B cell (primary cell): ENCODE results near the gene WFDC1. TPM values are rescaled to one million over a fixed set of nuclear protein-coding genes. Genes with fewer than 3 reads are reported as not detected.

Experiments
- ATAC-seq: fragments of 200-7000 bp; cut with Tn5 transposase; one replicate; pipeline ENCODE4 v1.10.0; 2021; ENCODE audit warnings: low read depth, mild to moderate bottlenecking, moderate number of reproducible peaks, moderate library complexity
- CTCF ChIA-PET: fragments of 350-600 bp; sonication (Branson Sonifier 250); formaldehyde crosslinking; loops from one replicate; lab custom pipeline; 2021; ENCODE audit warnings: antibody characterized with exemption, inconsistent platforms; lab: Charles Lee
- POLR2A ChIA-PET: fragments of 350-600 bp; sonication (Branson Sonifier 250); formaldehyde crosslinking; loops from one replicate; lab custom pipeline; 2021; ENCODE audit warnings: antibody characterized with exemption; lab: Charles Lee
- DNase-seq: peaks from one replicate; pipeline ENCODE4 v3.0.0; 2013
- H2AFZ ChIP-seq: 2 replicates; pipeline ENCODE4 v1.6.1; 2012; ENCODE audit warnings: mild to moderate bottlenecking, low read depth, low read length; ENCODE audit not compliant: insufficient read depth, poor library complexity, severe bottlenecking
- H3K27ac ChIP-seq, 2 donors: 1 replicate in 1 of 2; 2 replicates in 1 of 2; pipeline ENCODE4 v1.5.1; 2012 to 2013; ENCODE audit warnings: low read length in 2 of 2, mild to moderate bottlenecking in 2 of 2, moderate library complexity in 1 of 2
- H3K27me3 ChIP-seq, 4 experiments: fragments of 200-600 bp in 1 of 4; sonication (generic) in 1 of 4; replicated peaks in 1 of 4; 1 replicate in 2 of 4; 2 replicates in 2 of 4; pipeline versions ENCODE4 v1.6.1 to v1.7.0; 2013 to 2016; ENCODE audit warnings: low read length in 3 of 4, mild to moderate bottlenecking in 2 of 4, mixed read lengths in 1 of 4, moderate library complexity in 1 of 4; ENCODE audit not compliant: insufficient read depth in 4 of 4, control insufficient read depth in 3 of 4; ENCODE audit errors: control extremely low read depth in 1 of 4
- H3K36me3 ChIP-seq, 2 experiments: replicated peaks in 1 of 2; 1 replicate in 1 of 2; 2 replicates in 1 of 2; pipeline versions ENCODE4 v1.6.1 to v1.7.1; 2013; ENCODE audit warnings: low read length in 1 of 2; ENCODE audit not compliant: insufficient read depth in 2 of 2, control insufficient read depth in 1 of 2; ENCODE audit errors: control extremely low read depth in 1 of 2, extremely low read depth in 1 of 2
- H3K4me1 ChIP-seq, 2 donors: fragments of 200-600 bp in 1 of 2; sonication (generic) in 1 of 2; 1 replicate in 1 of 2; 2 replicates in 1 of 2; pipeline versions ENCODE4 v1.5.1 to v1.6.1; 2013 to 2017; ENCODE audit warnings: low read length in 2 of 2; ENCODE audit not compliant: control insufficient read depth in 2 of 2, insufficient read depth in 2 of 2
- H3K4me2 ChIP-seq: replicated peaks from 2 replicates; pipeline ENCODE3; 2012; ENCODE audit warnings: mild to moderate bottlenecking, low read depth, low read length; ENCODE audit not compliant: poor library complexity, severe bottlenecking
- H3K4me3 ChIP-seq, 5 experiments: fragments of 200-600 bp in 1 of 5; sonication (generic) in 1 of 5; 1 replicate in 3 of 5; 2 replicates in 2 of 5; pipeline versions ENCODE4 v1.5.1 to v1.7.0; 2011 to 2016; ENCODE audit warnings: low read length in 4 of 5, mild to moderate bottlenecking in 4 of 5, low read depth in 2 of 5, control low read depth in 1 of 5, moderate library complexity in 1 of 5; ENCODE audit not compliant: insufficient read depth in 1 of 5; ENCODE audit errors: control extremely low read depth in 1 of 5, extremely low read depth in 1 of 5
- H3K79me2 ChIP-seq: fragments of 200-600 bp; sonication (generic); one replicate; pipeline ENCODE4 v1.6.0; 2016; ENCODE audit warnings: low read length; ENCODE audit not compliant: control insufficient read depth, insufficient read depth
- H3K9ac ChIP-seq: fragments of 200-600 bp; sonication (generic); 2 replicates; pipeline ENCODE4 v1.6.1; 2017; ENCODE audit warnings: mild to moderate bottlenecking, low read length, moderate library complexity
- H3K9me3 ChIP-seq, 3 donors: one replicate each; pipeline versions ENCODE4 v1.6.1 to v1.7.1; 2013; ENCODE audit warnings: low read length in 2 of 3; ENCODE audit not compliant: control insufficient read depth in 2 of 3, insufficient read depth in 1 of 3; ENCODE audit errors: control extremely low read depth in 1 of 3
- H4K20me1 ChIP-seq: 2 replicates; pipeline ENCODE4 v1.6.0; 2012; ENCODE audit warnings: mild to moderate bottlenecking, low read length; ENCODE audit not compliant: insufficient read depth, control insufficient read depth, poor library complexity, severe bottlenecking
- H3K27ac Mint-ChIP-seq: one replicate; pipeline ENCODE4 v1.8.0; 2021; ENCODE audit warnings: mixed read lengths
- H3K27me3 Mint-ChIP-seq: one replicate; pipeline ENCODE4 v1.8.0; 2021; ENCODE audit warnings: mixed read lengths
- H3K4me1 Mint-ChIP-seq: one replicate; pipeline ENCODE4 v1.8.0; 2021; ENCODE audit warnings: mixed read lengths
- H3K4me3 Mint-ChIP-seq: one replicate; pipeline ENCODE4 v1.8.0; 2021; ENCODE audit warnings: mixed read lengths
- H3K9me3 Mint-ChIP-seq: one replicate; pipeline ENCODE4 v1.8.0; 2022; ENCODE audit warnings: mixed read lengths; ENCODE audit not compliant: insufficient read depth
- CTCF ChIP-seq: fragments of 200-600 bp; IDR thresholded peaks from one replicate; pipeline ENCODE4 v1.8.0; 2022; ENCODE audit warnings: antibody characterized with exemption, mild to moderate bottlenecking
- EZH2 ChIP-seq: IDR thresholded peaks from 2 replicates; pipeline ENCODE4 v1.6.1; 2012; ENCODE audit warnings: borderline replicate concordance, low read depth, mild to moderate bottlenecking, moderate library complexity, low read length; ENCODE audit not compliant: insufficient read depth, poor library complexity, severe bottlenecking
- WGBS: methylation state at CpG from one replicate; pipeline ENCODE4 v1.1.5; 2013; ENCODE audit warnings: missing lambda C conversion rate; ENCODE audit not compliant: insufficient coverage; 5-methylcytosine and 5-hydroxymethylcytosine counted together
- intact Hi-C: fragments of 100-400 bp; cut with micrococcal nuclease; formaldehyde crosslinking; loops from one replicate; pipeline ENCODE4 v1.10.0; 2022
- polyA plus RNA-seq: library from polyadenylated mRNA; depleted of rRNA; stranded (reverse); fragments of >200 nt; gene quantifications from 2 replicates; pipeline ENCODE4 v1.2.3, GENCODE V29; 2012
- total RNA-seq, 2 donors: library from RNA; stranded (reverse); fragments of 120-200 nt in 1 of 2; gene quantifications; 1 replicate in 1 of 2; 2 replicates in 1 of 2; pipeline versions ENCODE4 v1.2.3 to v1.2.4, GENCODE V29; 2013 to 2022

Gene WFDC1
- total and polyA plus RNA-seq, 2 donors (not counting 1 experiment from before 2014, with no cell fraction given) = not detected

- Mint-ChIP-seq H3K27ac (no peak overlapping the region), H3K4me3 (no peak overlapping the region), H3K4me1 (peaks cover 2% of the 10 kb centered on the region), H3K27me3 (peaks cover 21% of the 10 kb centered on the region), H3K9me3 (no peaks in the 10 kb centered on the region)
- H3K27ac ChIP-seq = no peak overlapping the region
- DNase-seq = no peak
- POLR2A ChIA-PET = no interaction called here
- intact Hi-C loops = no loop called here
- H3K4me2 ChIP-seq = no peak overlapping the region
- peaks cover 0 to 8% (median 0%) of the 10 kb centered on the region in 4 experiments for H3K27me3 ChIP-seq
- TF ChIP-seq CTCF = no peak
- TF ChIP-seq EZH2 = no peak
- no peaks in the 10 kb centered on the region for H3K79me2 ChIP-seq
- H4K20me1 ChIP-seq = no peaks in the 10 kb centered on the region
- CTCF ChIA-PET = no interaction called here
- no peak overlapping the region for H2AFZ ChIP-seq
- no peaks in the 10 kb centered on the region for H3K4me1 ChIP-seq
- H3K9ac ChIP-seq = no peak overlapping the region
- H3K9me3 ChIP-seq = peaks cover 0 to 10% (median 0%) of the 10 kb centered on the region in 3 donors
- WGBS = 96% methylated on average over 4 of the region's 7 CpGs
- no peaks in the 10 kb centered on the region for H3K36me3 ChIP-seq
- ATAC-seq = no peak
- no peak overlapping the region for H3K4me3 ChIP-seq
These were observed 83.4 kb downstream of the WFDC1 start for GRCh38 chr16:84378099-84378498.

- Mint-ChIP-seq H3K9me3 (no peaks in the 10 kb centered on the region), H3K27ac (no peak overlapping the region), H3K27me3 (peaks cover 18% of the 10 kb centered on the region), H3K4me3 (no peak overlapping the region), H3K4me1 (peaks cover 2% of the 10 kb centered on the region)
- H2AFZ ChIP-seq = no peak overlapping the region
- no peak overlapping the region for H3K4me3 ChIP-seq
- H3K27me3 ChIP-seq = peaks cover 0 to 8% (median 0%) of the 10 kb centered on the region in 4 experiments
- ATAC-seq = no peak
- no peaks in the 10 kb centered on the region for H3K79me2 ChIP-seq
- H3K4me2 ChIP-seq = no peak overlapping the region
- TF ChIP-seq EZH2 (no peak), CTCF (no peak)
- 92% methylated on average over 13 of the region's 13 CpGs for WGBS
- H3K9me3 ChIP-seq = peaks cover 0 to 12% (median 0%) of the 10 kb centered on the region in 3 donors
- intact Hi-C loops = no loop called here
- no peak overlapping the region for H3K27ac ChIP-seq
- no peaks in the 10 kb centered on the region for H3K36me3 ChIP-seq
- DNase-seq = no peak
- ChIA-PET CTCF (no interaction called here), POLR2A (no interaction called here)
- no peaks in the 10 kb centered on the region for H3K4me1 ChIP-seq
- H4K20me1 ChIP-seq = no peaks in the 10 kb centered on the region
- H3K9ac ChIP-seq = no peak overlapping the region
These were observed 83.9 kb downstream of the WFDC1 start for GRCh38 chr16:84378567-84378966.
